CD14-positive monocyte (primary cell): Measurements from ENCODE around the gene RD3L. TPM values are rescaled to one million over a fixed set of nuclear protein-coding genes. Genes with fewer than 3 reads are reported as not detected.

ENCODE experiments used
- DNase-seq, 3 donors: peaks; one replicate each; pipeline ENCODE4 v3.0.0-alpha.2; 2011 to 2022
- H2AFZ ChIP-seq: 2 replicates; pipeline ENCODE4 v1.6.0; 2012; ENCODE audit warnings: mild to moderate bottlenecking, low read depth, low read length, inconsistent platforms; ENCODE audit not compliant: insufficient read depth, poor library complexity, severe bottlenecking
- H3K27ac ChIP-seq, 2 donors: 1 replicate in 1 of 2; 2 replicates in 1 of 2; pipeline ENCODE4 v1.5.1; 2012 to 2013; ENCODE audit warnings: low read length in 2 of 2, control low read depth in 1 of 2, inconsistent platforms in 1 of 2, low read depth in 1 of 2, mild to moderate bottlenecking in 1 of 2
- H3K27me3 ChIP-seq, 2 donors: one replicate each; pipeline versions ENCODE4 v1.6.0 to v1.6.1; 2011 to 2013; ENCODE audit warnings: low read length in 2 of 2; ENCODE audit not compliant: control insufficient read depth in 2 of 2, insufficient read depth in 2 of 2
- H3K36me3 ChIP-seq, 2 donors: replicated peaks in 1 of 2; 1 replicate in 1 of 2; 2 replicates in 1 of 2; pipeline versions ENCODE4 v1.5.1 to v1.6.1; 2012 to 2013; ENCODE audit warnings: low read length in 2 of 2, control low read depth in 1 of 2, inconsistent platforms in 1 of 2, mild to moderate bottlenecking in 1 of 2; ENCODE audit not compliant: insufficient read depth in 2 of 2, control insufficient read depth in 1 of 2
- H3K4me1 ChIP-seq, 2 donors: 1 replicate in 1 of 2; 2 replicates in 1 of 2; pipeline versions ENCODE4 v1.5.1 to v1.6.1; 2012 to 2013; ENCODE audit warnings: low read length in 2 of 2, control low read depth in 1 of 2, inconsistent platforms in 1 of 2, mild to moderate bottlenecking in 1 of 2, moderate library complexity in 1 of 2; ENCODE audit not compliant: insufficient read depth in 2 of 2, control insufficient read depth in 1 of 2
- H3K4me2 ChIP-seq: replicated peaks from 2 replicates; pipeline ENCODE3; 2012; ENCODE audit warnings: low read length, moderate library complexity, mild to moderate bottlenecking; ENCODE audit not compliant: poor library complexity, severe bottlenecking; ENCODE audit errors: extremely low read depth
- H3K4me3 ChIP-seq, 3 experiments: fragments of 200-600 bp in 1 of 3; sonication (generic) in 1 of 3; replicated peaks in 1 of 3; 1 replicate in 2 of 3; 2 replicates in 1 of 3; pipeline ENCODE4 v1.5.1; 2011 to 2013; ENCODE audit warnings: low read length in 3 of 3, mild to moderate bottlenecking in 3 of 3, control low read depth in 2 of 3, low read depth in 2 of 3, inconsistent platforms in 1 of 3, moderate library complexity in 1 of 3
- H3K79me2 ChIP-seq: 2 replicates; pipeline ENCODE4 v1.6.0; 2012; ENCODE audit warnings: mild to moderate bottlenecking, control low read depth, inconsistent platforms, low read length, moderate library complexity; ENCODE audit not compliant: insufficient read depth
- H3K9ac ChIP-seq: 2 replicates; pipeline ENCODE4 v1.6.0; 2017; ENCODE audit warnings: low read length, mild to moderate bottlenecking; ENCODE audit not compliant: insufficient read depth, poor library complexity, severe bottlenecking
- H3K9me3 ChIP-seq, 2 donors: replicated peaks in 1 of 2; 1 replicate in 1 of 2; 2 replicates in 1 of 2; pipeline versions ENCODE4 v1.5.1 to v1.6.1; 2012 to 2013; ENCODE audit warnings: low read length in 2 of 2, control low read depth in 1 of 2; ENCODE audit not compliant: control insufficient read depth in 1 of 2, insufficient read depth in 1 of 2
- H4K20me1 ChIP-seq: 2 replicates; pipeline ENCODE4 v1.6.0; 2012; ENCODE audit warnings: mild to moderate bottlenecking, low read length, control low read depth, moderate library complexity; ENCODE audit not compliant: insufficient read depth
- H3K27ac Mint-ChIP-seq, 7 donors: one replicate each; pipeline ENCODE4 v1.8.0; 2020; ENCODE audit warnings: mild to moderate bottlenecking in 7 of 7, mixed read lengths in 7 of 7, moderate library complexity in 6 of 7, inconsistent platforms in 2 of 7
- H3K27me3 Mint-ChIP-seq, 3 donors: one replicate each; pipeline ENCODE4 v1.8.0; 2021 to 2022; ENCODE audit warnings: low read depth in 3 of 3, mild to moderate bottlenecking in 3 of 3, mixed read lengths in 3 of 3, moderate library complexity in 3 of 3, inconsistent platforms in 1 of 3
- H3K36me3 Mint-ChIP-seq, 2 donors: one replicate each; pipeline ENCODE4 v1.8.0; 2020; ENCODE audit warnings: mixed read lengths in 2 of 2, inconsistent platforms in 1 of 2, mild to moderate bottlenecking in 1 of 2
- H3K4me1 Mint-ChIP-seq: one replicate; pipeline ENCODE4 v1.8.0; 2020; ENCODE audit warnings: mild to moderate bottlenecking, mixed read lengths
- H3K4me3 Mint-ChIP-seq, 2 donors: one replicate each; pipeline ENCODE4 v1.8.0; 2020; ENCODE audit warnings: mild to moderate bottlenecking in 2 of 2, mixed read lengths in 2 of 2, moderate library complexity in 1 of 2
- H3K9me3 Mint-ChIP-seq, 7 donors: one replicate each; pipeline ENCODE4 v1.8.0; 2020 to 2022; ENCODE audit warnings: mixed read lengths in 7 of 7, mild to moderate bottlenecking in 6 of 7, moderate library complexity in 6 of 7, inconsistent platforms in 2 of 7
- WGBS: methylation state at CpG from one replicate; pipeline ENCODE4 v1.1.5; 2013; ENCODE audit warnings: missing lambda C conversion rate; ENCODE audit not compliant: insufficient coverage; 5-methylcytosine and 5-hydroxymethylcytosine counted together
- intact Hi-C, 2 donors: fragments of 100-400 bp; cut with micrococcal nuclease; formaldehyde crosslinking; loops; one replicate each; pipeline versions ENCODE4 v1.15.0 to v1.15.1; 2023
- polyA minus RNA-seq: library from RNA; depleted of rRNA, polyadenylated mRNA; stranded (reverse); fragments of >200 nt; gene quantifications from 2 replicates; pipeline ENCODE4 v1.2.3, GENCODE V29; 2012
- polyA plus RNA-seq, 3 donors: library from polyadenylated mRNA; depleted of rRNA in 1 of 3; unstranded in 2 of 3; stranded (reverse) in 1 of 3; fragments of 300-500 nt in 2 of 3; fragments of >200 nt in 1 of 3; fragmentation: Illumina TruSeq in 2 of 3; gene quantifications; 1 replicate in 2 of 3; 2 replicates in 1 of 3; pipeline ENCODE4 v1.2.3, GENCODE V29; 2012 to 2021
- total RNA-seq, 12 experiments: library from RNA in 1 of 12; stranded (reverse) in 1 of 12; fragments of 120-200 nt in 1 of 12; gene quantifications; one replicate each; pipeline ENCODE4 v1.2.4 and lab custom pipeline; 2013 to 2026; ENCODE audit warnings: mixed read lengths in 6 of 12, inconsistent platforms in 1 of 12
- TF ChIP-seq, protein P1 (sequence below): fragments of 200-600 bp; IDR thresholded peaks from one replicate; pipeline ENCODE4 v1.8.0; 2022; ENCODE audit warnings: antibody characterized with exemption, mild to moderate bottlenecking

The RD3L gene
- not detected for total RNA-seq (2013)
- polyA plus RNA-seq (not detected), polyA minus RNA-seq (not detected in 2 replicates), total RNA-seq (lab: John Stamatoyannopoulos, UW) (0 to 0.75 (median 0) reads per million in 11 experiments)

DNA sequence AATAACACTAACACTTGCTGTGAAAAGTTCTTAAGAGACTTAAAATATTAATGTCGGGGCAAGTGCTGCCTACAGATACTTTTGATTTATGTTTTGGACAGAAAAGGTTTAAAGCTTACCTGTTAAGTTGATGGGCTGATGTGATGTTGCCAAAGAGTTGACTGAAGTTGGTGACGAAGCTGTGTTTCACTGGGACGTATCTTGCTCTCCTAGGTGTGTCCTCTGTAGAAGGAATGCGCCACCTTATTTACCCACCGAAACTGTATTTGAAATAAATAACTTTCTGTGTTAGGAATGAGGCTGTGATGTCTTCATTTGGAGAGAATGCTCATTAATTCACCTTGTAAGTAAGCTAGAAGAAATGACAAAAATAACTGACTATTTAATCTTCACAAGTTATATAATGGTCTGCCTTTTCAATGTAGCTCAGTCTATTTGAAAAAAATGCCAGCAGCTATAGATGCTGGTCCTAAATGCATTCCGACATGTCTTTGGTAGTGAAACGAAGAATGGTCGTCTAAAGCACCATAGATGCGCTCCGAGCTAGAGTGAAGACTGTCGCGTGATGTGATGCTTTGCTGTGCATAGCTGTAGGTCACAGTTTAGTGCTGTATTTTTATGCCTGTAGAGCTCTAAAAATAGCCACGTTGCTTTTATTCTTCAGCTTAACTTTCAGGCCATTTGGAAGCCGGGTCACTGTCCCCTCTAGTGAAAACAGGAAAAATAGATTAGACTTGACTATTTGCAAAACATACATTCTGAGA, at the start of gene RD3L:
TSS of gene RD3L (minus strand) at position 557 of the 764 bp plus-strand sequence. CDS start 834 bp downstream, outside the sequence.
- no peak within 1 kb of the TSS for H3K4me2 ChIP-seq
- Mint-ChIP-seq H3K4me1 (peaks cover 16% of the 10 kb centered on the region), H3K4me3 (no peak within 1 kb of the TSS), H3K9me3 (peaks cover 0 to 5% (median 0%) of the 10 kb centered on the region in 7 donors), H3K27me3 (peaks cover 0 to 4% (median 3%) of the 10 kb centered on the region in 3 donors), H3K36me3 (peaks cover 24 to 41% of the 10 kb centered on the region in 2 donors), H3K27ac (peak within 1 kb of the TSS in 1 of 7 donors; percentile 61)
- TF ChIP-seq, protein P1, sequence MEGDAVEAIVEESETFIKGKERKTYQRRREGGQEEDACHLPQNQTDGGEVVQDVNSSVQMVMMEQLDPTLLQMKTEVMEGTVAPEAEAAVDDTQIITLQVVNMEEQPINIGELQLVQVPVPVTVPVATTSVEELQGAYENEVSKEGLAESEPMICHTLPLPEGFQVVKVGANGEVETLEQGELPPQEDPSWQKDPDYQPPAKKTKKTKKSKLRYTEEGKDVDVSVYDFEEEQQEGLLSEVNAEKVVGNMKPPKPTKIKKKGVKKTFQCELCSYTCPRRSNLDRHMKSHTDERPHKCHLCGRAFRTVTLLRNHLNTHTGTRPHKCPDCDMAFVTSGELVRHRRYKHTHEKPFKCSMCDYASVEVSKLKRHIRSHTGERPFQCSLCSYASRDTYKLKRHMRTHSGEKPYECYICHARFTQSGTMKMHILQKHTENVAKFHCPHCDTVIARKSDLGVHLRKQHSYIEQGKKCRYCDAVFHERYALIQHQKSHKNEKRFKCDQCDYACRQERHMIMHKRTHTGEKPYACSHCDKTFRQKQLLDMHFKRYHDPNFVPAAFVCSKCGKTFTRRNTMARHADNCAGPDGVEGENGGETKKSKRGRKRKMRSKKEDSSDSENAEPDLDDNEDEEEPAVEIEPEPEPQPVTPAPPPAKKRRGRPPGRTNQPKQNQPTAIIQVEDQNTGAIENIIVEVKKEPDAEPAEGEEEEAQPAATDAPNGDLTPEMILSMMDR: no peak
- DNase-seq: no peak
- no peaks in the 10 kb centered on the region for H3K4me1 ChIP-seq
- peaks cover 0 to 13% of the 10 kb centered on the region in 2 donors for H3K36me3 ChIP-seq
- H4K20me1 ChIP-seq: no peaks in the 10 kb centered on the region
- no peaks in the 10 kb centered on the region for H3K9me3 ChIP-seq
- H3K79me2 ChIP-seq: peaks cover 8% of the 10 kb centered on the region
- no peak within 1 kb of the TSS for H3K27ac ChIP-seq
- H3K9ac ChIP-seq: no peak within 1 kb of the TSS
- H2AFZ ChIP-seq: no peak within 1 kb of the TSS
- 97% methylated on average over 7 of the region's 14 CpGs for WGBS
- intact Hi-C loops: no loop called here
- H3K4me3 ChIP-seq: no peak within 1 kb of the TSS
- H3K27me3 ChIP-seq: no peaks in the 10 kb centered on the region

- no peak overlapping the region for H3K9ac ChIP-seq
- DNase-seq: no peak
- Mint-ChIP-seq H3K36me3 (peaks cover 59 to 89% of the 10 kb centered on the region in 2 donors), H3K4me1 (no peaks in the 10 kb centered on the region), H3K27ac (no peak overlapping the region), H3K27me3 (peaks cover 0 to 6% (median 2%) of the 10 kb centered on the region in 3 donors), H3K4me3 (no peak overlapping the region), H3K9me3 (peaks cover 13 to 32% (median 19%) of the 10 kb centered on the region in 7 donors)
- H3K27ac ChIP-seq: no peak overlapping the region
- intact Hi-C loops: no loop called here
- H3K36me3 ChIP-seq: peaks cover 0 to 55% of the 10 kb centered on the region in 2 donors
- TF ChIP-seq, protein P1: no peak
- H3K27me3 ChIP-seq: no peaks in the 10 kb centered on the region
- no peak overlapping the region for H3K4me2 ChIP-seq
- H3K9me3 ChIP-seq: peaks cover 6 to 16% of the 10 kb centered on the region in 2 donors
- WGBS: 100% methylated on average over 2 of the region's 4 CpGs
- H2AFZ ChIP-seq: no peak overlapping the region
- no peaks in the 10 kb centered on the region for H3K4me1 ChIP-seq
- H4K20me1 ChIP-seq: no peaks in the 10 kb centered on the region
- no peaks in the 10 kb centered on the region for H3K79me2 ChIP-seq
- H3K4me3 ChIP-seq: no peak overlapping the region
Measured at GRCh38 chr14:103989964-103990363, 47.6 kb upstream of the RD3L start.
